A673 (cell line): ENCODE measurements around the gene ABCD1. TPM values are rescaled to one million over a fixed set of nuclear protein-coding genes. Genes with fewer than 3 reads are reported as not detected.

Experiments
- BruUV-seq: library from RNA; stranded (reverse); fragments of 400-500 nt; replicated peaks from 2 replicates; lab custom pipeline; 2021; lab: Mats Ljungman, UMichigan
- CTCF ChIA-PET: fragments of 300-600 bp; sonication (Branson Sonifier 250); formaldehyde crosslinking; loops from one replicate; lab custom pipeline; 2022; ENCODE audit warnings: antibody characterized with exemption; lab: Charles Lee
- POLR2A ChIA-PET: fragments of 300-600 bp; sonication (Branson Sonifier 250); formaldehyde crosslinking; loops from one replicate; lab custom pipeline; 2022; ENCODE audit warnings: antibody characterized with exemption; ENCODE audit not compliant: low non-redundant PET; lab: Charles Lee
- DNase-seq: peaks from one replicate; pipeline ENCODE4 v3.0.0-alpha.2; 2015; ENCODE audit warnings: low spot score
- H3K27ac ChIP-seq: fragments of 200-600 bp; sonication (generic); 2 replicates; pipeline ENCODE4 v1.5.1; 2016; ENCODE audit warnings: mixed run types, low read depth, mild to moderate bottlenecking, mixed read lengths, antibody characterized with exemption, low read length; ENCODE audit not compliant: poor library complexity, severe bottlenecking
- H3K27me3 ChIP-seq: fragments of 200-600 bp; sonication (generic); replicated peaks from 2 replicates; pipeline ENCODE4 v1.6.1; 2017; ENCODE audit warnings: mixed run types, low read depth, mild to moderate bottlenecking, mixed read lengths, antibody characterized with exemption, low read length; ENCODE audit not compliant: insufficient read depth, poor library complexity
- H3K36me3 ChIP-seq: fragments of 200-600 bp; sonication (generic); 2 replicates; pipeline ENCODE4 v1.6.1; 2016; ENCODE audit warnings: mixed run types, mild to moderate bottlenecking, mixed read lengths, antibody characterized with exemption, low read length; ENCODE audit not compliant: insufficient read depth, poor library complexity, severe bottlenecking
- H3K4me1 ChIP-seq: fragments of 200-600 bp; sonication (generic); 2 replicates; pipeline ENCODE4 v1.6.1; 2017; ENCODE audit warnings: mixed run types, mild to moderate bottlenecking, mixed read lengths, antibody characterized with exemption, low read length; ENCODE audit not compliant: insufficient read depth, poor library complexity, severe bottlenecking
- H3K4me3 ChIP-seq: fragments of 200-600 bp; sonication (generic); 2 replicates; pipeline ENCODE4 v1.5.1; 2016; ENCODE audit warnings: low read depth, mixed run types, mild to moderate bottlenecking, mixed read lengths, low read length; ENCODE audit not compliant: poor library complexity, severe bottlenecking
- H3K9me3 ChIP-seq: fragments of 200-600 bp; sonication (generic); 2 replicates; pipeline ENCODE4 v1.6.1; 2016; ENCODE audit warnings: mixed run types, low read depth, mild to moderate bottlenecking, mixed read lengths, antibody characterized with exemption, low read length; ENCODE audit not compliant: poor library complexity, severe bottlenecking
- CTCF ChIP-seq: fragments of 300-800, 200-600 bp; sonication (generic); conservative IDR thresholded peaks from 2 replicates; pipeline ENCODE4 v1.5.1; 2017; ENCODE audit warnings: low read depth, mild to moderate bottlenecking, antibody characterized with exemption, low read length, moderate library complexity, mixed read lengths
- EZH2 ChIP-seq: fragments of 200-600 bp; sonication (generic); IDR thresholded peaks from 2 replicates; pipeline ENCODE4 v1.6.1; 2017; ENCODE audit warnings: borderline replicate concordance, low read depth, mild to moderate bottlenecking, mixed read lengths, antibody characterized with exemption, low read length; ENCODE audit not compliant: poor library complexity, severe bottlenecking
- intact Hi-C: fragments of 100-400 bp; cut with micrococcal nuclease; formaldehyde crosslinking; loops from one replicate; pipeline ENCODE4 v1.10.0; 2022; ENCODE audit not compliant: unreplicated experiment
- total RNA-seq: library from RNA; stranded (reverse); gene quantifications from 2 replicates; pipeline ENCODE4 v1.2.3, GENCODE V29; 2021

Gene ABCD1
- total RNA-seq, 1 experiment from 2014 or later, result 7.8 TPM

GRCh38 chrX:153782871-153783270 lies 58.2 kb downstream of the ABCD1 start:
- H3K36me3 ChIP-seq, result no peaks in the 10 kb centered on the region
- H3K27ac ChIP-seq, result no peak overlapping the region
- ChIA-PET POLR2A (no interaction called here), CTCF (no interaction called here)
- no peak for TF ChIP-seq EZH2
- no peak for TF ChIP-seq CTCF
- no peak for DNase-seq
- intact Hi-C loops, result no loop called here
- no TSS peak for BruUV-seq
- no peak overlapping the region for H3K4me3 ChIP-seq
- no peaks in the 10 kb centered on the region for H3K27me3 ChIP-seq
- H3K4me1 ChIP-seq, result no peaks in the 10 kb centered on the region
- no peaks in the 10 kb centered on the region for H3K9me3 ChIP-seq

GRCh38 chrX:153783378-153784013 lies 58.8 kb downstream of the ABCD1 start:
- intact Hi-C loops, result no loop called here
- DNase-seq, result no peak
- no peak overlapping the region for H3K27ac ChIP-seq
- H3K9me3 ChIP-seq, result no peaks in the 10 kb centered on the region
- ChIA-PET CTCF (no interaction called here), POLR2A (no interaction called here)
- TF ChIP-seq CTCF (no peak), EZH2 (no peak)
- H3K27me3 ChIP-seq, result no peaks in the 10 kb centered on the region
- no peaks in the 10 kb centered on the region for H3K36me3 ChIP-seq
- no peaks in the 10 kb centered on the region for H3K4me1 ChIP-seq
- no peak overlapping the region for H3K4me3 ChIP-seq
- no TSS peak for BruUV-seq

- TF ChIP-seq CTCF, result no peak
- TF ChIP-seq EZH2, result no peak
- intact Hi-C loops, result no loop called here
- no peak overlapping the region for H3K27ac ChIP-seq
- H3K27me3 ChIP-seq, result no peaks in the 10 kb centered on the region
- no peak for DNase-seq
- CTCF ChIA-PET, result no interaction called here
- no peaks in the 10 kb centered on the region for H3K9me3 ChIP-seq
- no peaks in the 10 kb centered on the region for H3K36me3 ChIP-seq
- H3K4me1 ChIP-seq, result no peaks in the 10 kb centered on the region
- POLR2A ChIA-PET, result no interaction called here
- H3K4me3 ChIP-seq, result no peak overlapping the region
- BruUV-seq, result no TSS peak
Observed at GRCh38 chrX:153784325-153784967, 59.8 kb downstream of the ABCD1 start.
